ENCODE measurements around the gene WARS2.

DNA sequence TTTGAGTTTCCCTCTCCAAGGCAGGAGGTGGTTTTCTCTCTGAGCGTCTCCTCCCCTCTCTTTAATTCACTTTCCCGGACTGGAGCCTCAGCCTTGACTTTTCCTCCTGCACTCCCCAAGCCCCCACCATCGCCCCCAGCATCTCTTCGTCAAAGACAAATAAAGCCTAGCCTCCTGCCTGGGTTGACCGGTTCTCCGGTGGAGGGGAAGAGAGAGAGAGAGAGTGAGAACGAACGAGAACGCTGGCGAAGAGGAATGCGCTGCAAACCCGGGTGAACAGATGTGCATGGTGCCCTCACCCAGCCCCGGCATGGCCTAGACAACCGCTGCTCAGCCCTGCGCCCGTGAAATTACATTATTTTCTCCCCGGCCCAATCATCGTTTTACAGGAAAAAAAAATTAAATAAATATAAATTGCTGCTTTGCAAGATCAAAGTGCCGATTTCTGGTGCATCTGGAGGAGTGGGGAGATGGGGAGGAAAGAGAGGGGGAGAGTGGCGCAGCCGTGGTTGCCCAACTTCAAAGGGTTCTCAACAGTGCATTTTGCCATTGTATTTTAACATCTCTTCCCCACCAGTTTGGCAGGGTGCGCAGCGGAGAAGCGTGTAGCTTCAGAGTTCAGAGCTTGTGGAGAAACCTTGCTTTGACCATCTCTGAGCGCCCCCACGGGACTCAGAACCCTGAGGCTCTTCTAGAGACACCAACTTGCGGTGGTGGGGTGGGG lies 140.9 kb downstream of the WARS2 start:
- TF ChIP-seq POLR2A (IDR thresholded peaks at IDR 0.05): no peak
- TF ChIP-seq CTCF (IDR thresholded peaks at IDR 0.05): no peak

Data from right lobe of liver (tissue), 4 donors.